GM18511 (cell line): ENCODE results near the gene NOS3.

Experiments
- ATAC-seq: cut with Tn5 transposase; IDR thresholded peaks from one replicate; pipeline ENCODE4 v1.9.1; 2021; ENCODE audit warnings: mild to moderate bottlenecking, moderate library complexity; ENCODE audit not compliant: unreplicated experiment

Gene NOS3

GRCh38 chr7:150977382-150978125, 13.3 kb upstream of the NOS3 start:
- no peak for ATAC-seq

GRCh38 chr7:150978126-150978789, 12.6 kb upstream of the NOS3 start, which contains the start of gene KCNH2:
KCNH2 (minus strand) TSS chr7:150978321; CDS start chr7:150977913, 408 bp downstream.
- ATAC-seq = no peak

- ATAC-seq = no peak
These were observed 11.0 kb upstream of the NOS3 start for GRCh38 chr7:150979713-150980390.

- ATAC-seq = no peak
These were observed 10.2 kb upstream of the NOS3 start for GRCh38 chr7:150980663-150981062.

GRCh38 chr7:150981644-150982043, 9.2 kb upstream of the NOS3 start:
- no peak for ATAC-seq

GRCh38 chr7:150982351-150982750, 8.5 kb upstream of the NOS3 start:
- ATAC-seq = no peak

- ATAC-seq = no peak
These were observed 6.9 kb upstream of the NOS3 start for GRCh38 chr7:150983893-150984368.

- ATAC-seq = no peak
These were observed 4.7 kb upstream of the NOS3 start for GRCh38 chr7:150986099-150986512.

- ATAC-seq = no peak
These were observed 4.3 kb upstream of the NOS3 start for GRCh38 chr7:150986556-150986955.

GRCh38 chr7:150988230-150989226, 2.3 kb upstream of the NOS3 start:
- no peak for ATAC-seq

- no peak for ATAC-seq
These were observed 1.4 kb upstream of the NOS3 start for GRCh38 chr7:150989456-150989855.

- ATAC-seq = no peak
These were observed 1.3 kb downstream of the NOS3 start for GRCh38 chr7:150992051-150992640.

- ATAC-seq = peak; percentile 69
These were observed 2.1 kb downstream of the NOS3 start for GRCh38 chr7:150992833-150993302.

- ATAC-seq = no peak
These were observed 2.7 kb downstream of the NOS3 start for GRCh38 chr7:150993511-150993910.

- no peak for ATAC-seq
These were observed 3.5 kb downstream of the NOS3 start for GRCh38 chr7:150994141-150994837.

- ATAC-seq = no peak
These were observed 4.2 kb downstream of the NOS3 start for GRCh38 chr7:150994838-150995510.

GRCh38 chr7:150996376-150997074, 5.7 kb downstream of the NOS3 start:
- no peak for ATAC-seq

GRCh38 chr7:150997075-150997511, 6.3 kb downstream of the NOS3 start:
- ATAC-seq = no peak
